ENCODE results near the gene UBE2U.

Gene UBE2U

GRCh38 chr1:64296459-64296858 lies 93.0 kb downstream of the UBE2U start:
- DNase-seq: no peak

- no peak for DNase-seq
These were observed 98.8 kb downstream of the UBE2U start for GRCh38 chr1:64302194-64302593.

- no peak for DNase-seq
These were observed 99.5 kb downstream of the UBE2U start for GRCh38 chr1:64302971-64303370.

- DNase-seq: no peak
These were observed 101.4 kb downstream of the UBE2U start for GRCh38 chr1:64304823-64305222.

- DNase-seq: no peak
These were observed 105.4 kb downstream of the UBE2U start for GRCh38 chr1:64308866-64309265.

GRCh38 chr1:64309431-64309831 lies 106.0 kb downstream of the UBE2U start:
- no peak for DNase-seq

- no peak for DNase-seq
These were observed 107.3 kb downstream of the UBE2U start for GRCh38 chr1:64310760-64311159.

- DNase-seq: no peak
These were observed 109.0 kb downstream of the UBE2U start for GRCh38 chr1:64312431-64312830.

- no peak for DNase-seq
These were observed 112.0 kb downstream of the UBE2U start for GRCh38 chr1:64315402-64315801.

Measured in CD4-positive, alpha-beta T cell treated with Interferon gamma for 1 hour (primary cell).